Measurements from ENCODE around the gene ACTL10. TPM values are rescaled to one million over a fixed set of nuclear protein-coding genes. Genes with fewer than 3 reads are reported as not detected.

ACTL10 gene
- total and polyA plus RNA-seq, 10 donors, result 1.1 to 3.5 (median 2.1) TPM

GRCh38 chr20:33704197-33704924, 37.6 kb downstream of the ACTL10 start:
- no peak for DNase-seq
- peaks cover 0 to 8% (median 0%) of the 10 kb centered on the region in 8 donors for H3K9me3 ChIP-seq
- no peak for TF ChIP-seq POLR2A (IDR thresholded peaks at IDR 0.05)
- TF ChIP-seq CTCF (IDR thresholded peaks at IDR 0.05 in 8 of 11, conservative IDR thresholded peaks at IDR 0.05 in 3 of 11), result no peak
- TF ChIP-seq POLR2AphosphoS5 (IDR thresholded peaks at IDR 0.05), result no peak
- WGBS, 5 donors, result 90 to 97% (median 96%) methylated on average over 11 of the region's 11 CpGs
- no peaks in the 10 kb centered on the region for H3K4me1 ChIP-seq
- H3K4me3 ChIP-seq, result no peak overlapping the region
- no peak overlapping the region for H3K27ac ChIP-seq
- peaks cover 0 to 56% (median 22%) of the 10 kb centered on the region in 6 donors for H3K36me3 ChIP-seq
- intact Hi-C loops (cut with DNase I; ENCODE audit: low total_unique reads), result no loop called here
- no peaks in the 10 kb centered on the region for H3K27me3 ChIP-seq (replicated peaks in 1 of 7)

- 88 to 93% (median 91%) methylated on average over 11 of the region's 11 CpGs for WGBS, 5 donors
- Histone ChIP-seq H3K36me3 (peaks cover 0 to 81% (median 40%) of the 10 kb centered on the region in 6 donors), H3K4me1 (no peaks in the 10 kb centered on the region), H3K9me3 (no peaks in the 10 kb centered on the region), H3K27ac (no peak overlapping the region), H3K4me3 (no peak overlapping the region), H3K27me3 (replicated peaks in 1 of 7) (no peaks in the 10 kb centered on the region)
- TF ChIP-seq CTCF (IDR thresholded peaks at IDR 0.05 in 8 of 11, conservative IDR thresholded peaks at IDR 0.05 in 3 of 11) (no peak), POLR2AphosphoS5 (IDR thresholded peaks at IDR 0.05) (no peak), POLR2A (IDR thresholded peaks at IDR 0.05) (no peak)
- DNase-seq, result no peak
- intact Hi-C loops (cut with DNase I; ENCODE audit: low total_unique reads), result no loop called here
Observed at GRCh38 chr20:33707668-33708067, 40.9 kb downstream of the ACTL10 start.

DNA sequence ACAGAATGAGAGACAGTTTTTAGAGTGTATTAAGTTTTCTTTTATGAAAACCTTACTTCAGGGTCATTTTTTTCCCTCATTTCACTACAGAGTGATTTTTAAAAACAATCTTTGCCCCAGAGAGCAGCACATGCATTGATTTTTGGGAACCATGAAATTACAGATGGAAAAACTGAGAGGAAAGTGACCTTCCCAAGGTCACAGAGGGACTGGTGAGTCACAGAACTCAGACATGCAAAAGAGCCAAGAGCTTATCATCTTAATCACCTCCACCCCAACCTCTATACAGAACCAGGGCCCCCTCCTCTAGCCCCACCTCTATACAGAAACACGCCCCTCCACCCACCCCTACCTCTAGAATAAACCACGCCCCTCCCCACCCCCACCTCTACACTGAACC, 42.7 kb downstream of the ACTL10 start:
- TF ChIP-seq POLR2AphosphoS5 (IDR thresholded peaks at IDR 0.05) (no peak), POLR2A (IDR thresholded peaks at IDR 0.05) (no peak), CTCF (IDR thresholded peaks at IDR 0.05 in 8 of 11, conservative IDR thresholded peaks at IDR 0.05 in 3 of 11) (no peak)
- Histone ChIP-seq H3K9me3 (no peaks in the 10 kb centered on the region), H3K4me1 (no peaks in the 10 kb centered on the region), H3K4me3 (no peak overlapping the region), H3K36me3 (peaks cover 0 to 87% (median 56%) of the 10 kb centered on the region in 6 donors), H3K27ac (no peak overlapping the region), H3K27me3 (replicated peaks in 1 of 7) (no peaks in the 10 kb centered on the region)
- DNase-seq, result no peak
- intact Hi-C loops (cut with DNase I; ENCODE audit: low total_unique reads), result no loop called here
- 87 to 100% (median 91%) methylated on average over 2 of the region's 2 CpGs for WGBS, 5 donors

- intact Hi-C loops (cut with DNase I; ENCODE audit: low total_unique reads), result no loop called here
- TF ChIP-seq POLR2A (IDR thresholded peaks at IDR 0.05), result no peak
- no peak for TF ChIP-seq POLR2AphosphoS5 (IDR thresholded peaks at IDR 0.05)
- no peak for TF ChIP-seq CTCF (IDR thresholded peaks at IDR 0.05 in 8 of 11, conservative IDR thresholded peaks at IDR 0.05 in 3 of 11)
- WGBS, 5 donors, result 83 to 89% (median 88%) methylated on average over 16 of the region's 16 CpGs
- H3K9me3 ChIP-seq, result no peaks in the 10 kb centered on the region
- H3K27ac ChIP-seq, result no peak overlapping the region
- no peak overlapping the region for H3K4me3 ChIP-seq
- no peaks in the 10 kb centered on the region for H3K4me1 ChIP-seq
- H3K27me3 ChIP-seq (replicated peaks in 1 of 7), result no peaks in the 10 kb centered on the region
- peaks cover 0 to 89% (median 61%) of the 10 kb centered on the region in 6 donors for H3K36me3 ChIP-seq
- DNase-seq, result no peak
Observed at GRCh38 chr20:33709905-33710541, 43.3 kb downstream of the ACTL10 start.
